Endothelial cell of umbilical vein (primary cell): ENCODE data around the gene COQ8A. TPM values are rescaled to one million over a fixed set of nuclear protein-coding genes. Genes with fewer than 3 reads are reported as not detected.

Experiments used
- BruUV-seq: library from RNA; stranded (reverse); fragments of 400-500 nt; replicated peaks from 2 replicates; lab custom pipeline; 2021; lab: Mats Ljungman, UMichigan
- CTCF ChIA-PET: fragments of 300-600, 350-600 bp; sonication (Branson Sonifier 250); formaldehyde crosslinking; loops from one replicate; lab custom pipeline; 2021; ENCODE audit warnings: antibody characterized with exemption, inconsistent platforms; lab: Charles Lee
- POLR2A ChIA-PET: fragments of 300-600, 350-600 bp; sonication (Branson Sonifier 250); formaldehyde crosslinking; loops from one replicate; lab custom pipeline; 2021; ENCODE audit warnings: antibody characterized with exemption, inconsistent platforms; lab: Charles Lee
- DNase-seq: peaks from one replicate; pipeline ENCODE4 v3.0.0-alpha.2; 2011; ENCODE audit warnings: low read depth, low spot score
- FAIRE-seq: peaks from 2 replicates; lab custom pipeline; 2011; peaks lifted over from hg19 to GRCh38; lab: Jason Lieb, UNC
- H2AFZ ChIP-seq: 2 replicates; pipeline ENCODE4 v1.6.0; 2012; ENCODE audit warnings: low read depth, low read length, control low read depth, inconsistent platforms
- H3K27ac ChIP-seq: 2 replicates; pipeline ENCODE4 v1.5.1; 2011; ENCODE audit warnings: low read depth, mild to moderate bottlenecking, control low read depth, low read length, moderate library complexity; ENCODE audit not compliant: insufficient read depth
- H3K27me3 ChIP-seq, 2 experiments: 2 replicates each; pipeline versions ENCODE4 v1.6.0 to v1.6.1; 2011; ENCODE audit warnings: low read length in 2 of 2, mixed read lengths in 1 of 2; ENCODE audit not compliant: control insufficient read depth in 2 of 2, insufficient read depth in 2 of 2
- H3K36me3 ChIP-seq, 2 experiments: 2 replicates in 1 of 2; 3 replicates in 1 of 2; pipeline ENCODE4 v1.5.1; 2011; ENCODE audit warnings: low read length in 2 of 2, mild to moderate bottlenecking in 1 of 2, moderate library complexity in 1 of 2; ENCODE audit not compliant: control insufficient read depth in 2 of 2, insufficient read depth in 2 of 2; ENCODE audit errors: extremely low read depth in 1 of 2
- H3K4me1 ChIP-seq: 3 replicates; pipeline ENCODE4 v1.5.1; 2011; ENCODE audit warnings: mild to moderate bottlenecking, low read length; ENCODE audit not compliant: control insufficient read depth, insufficient read depth; ENCODE audit errors: extremely low read depth
- H3K4me2 ChIP-seq: 2 replicates; pipeline ENCODE4 v1.6.1; 2011; ENCODE audit warnings: low read length, control low read depth, mixed read lengths; ENCODE audit not compliant: insufficient read depth
- H3K4me3 ChIP-seq, 3 experiments: fragments of 200-600 bp in 1 of 3; sonication (generic), shearing (Covaris generic) in 1 of 3; replicated peaks in 1 of 3; 2 replicates each; pipeline ENCODE4 v1.5.1; 2011 to 2016; ENCODE audit warnings: control low read depth in 3 of 3, low read length in 3 of 3, mild to moderate bottlenecking in 2 of 3, inconsistent platforms in 1 of 3, low read depth in 1 of 3, moderate library complexity in 1 of 3; ENCODE audit not compliant: insufficient read depth in 1 of 3
- H3K79me2 ChIP-seq: 2 replicates; pipeline ENCODE4 v1.6.0; 2012; ENCODE audit warnings: low read length, inconsistent platforms; ENCODE audit not compliant: control insufficient read depth, insufficient read depth
- H3K9ac ChIP-seq: replicated peaks from 2 replicates; pipeline ENCODE3; 2011; ENCODE audit warnings: low read length, control low read depth; ENCODE audit not compliant: insufficient read depth; ENCODE audit errors: extremely low read depth
- H3K9me1 ChIP-seq: replicated peaks from 3 replicates; pipeline ENCODE4 v1.6.0; 2011; ENCODE audit warnings: mild to moderate bottlenecking, low read length; ENCODE audit not compliant: control insufficient read depth, insufficient read depth; ENCODE audit errors: extremely low read depth
- H3K9me3 ChIP-seq: replicated peaks from 2 replicates; pipeline ENCODE4 v1.5.1; 2012; ENCODE audit warnings: low read length, inconsistent platforms; ENCODE audit not compliant: control insufficient read depth, insufficient read depth
- H4K20me1 ChIP-seq: replicated peaks from 2 replicates; pipeline ENCODE3; 2011; ENCODE audit warnings: mild to moderate bottlenecking, low read length; ENCODE audit not compliant: control insufficient read depth, insufficient read depth; ENCODE audit errors: extremely low read depth
- EZH2 ChIP-seq: IDR thresholded peaks from 2 replicates; pipeline ENCODE4 v1.6.1; 2012; ENCODE audit warnings: borderline replicate concordance, low read depth, mild to moderate bottlenecking, moderate library complexity, low read length, inconsistent platforms; ENCODE audit not compliant: severe bottlenecking
- FOS ChIP-seq: IDR thresholded peaks from 2 replicates; pipeline ENCODE4 v1.6.1; 2011; ENCODE audit warnings: mild to moderate bottlenecking, low read length, moderate library complexity, borderline replicate concordance; ENCODE audit not compliant: insufficient read depth
- GATA2 ChIP-seq: IDR thresholded peaks from 2 replicates; pipeline ENCODE4 v1.7.0; 2011; ENCODE audit warnings: low read depth, mild to moderate bottlenecking, moderate library complexity, mixed read lengths, low read length; ENCODE audit not compliant: insufficient read length, insufficient read depth
- JUN ChIP-seq: IDR thresholded peaks from 2 replicates; pipeline ENCODE4 v1.6.1; 2011; ENCODE audit warnings: borderline replicate concordance, low read depth; ENCODE audit not compliant: insufficient read length, insufficient read depth
- MYC ChIP-seq: IDR thresholded peaks from one replicate; pipeline ENCODE4 v1.6.1; 2011; ENCODE audit warnings: mild to moderate bottlenecking, low read depth, low read length
- POLR2A ChIP-seq: IDR thresholded peaks from 2 replicates; pipeline ENCODE4 v1.6.1; 2012; ENCODE audit warnings: low read depth, mild to moderate bottlenecking, control low read depth, low read length
- POLR2AphosphoS5 ChIP-seq: IDR thresholded peaks from 2 replicates; pipeline ENCODE4 v1.6.1; 2012; ENCODE audit warnings: low read depth, mild to moderate bottlenecking, control low read depth, low read length, moderate library complexity; ENCODE audit not compliant: insufficient read depth
- dilution Hi-C: fragments of 300-500 bp; cut with MboI; formaldehyde crosslinking; loops from one replicate; pipeline ENCODE4 v1.15.0; 2019; ENCODE audit warnings: low sequenced_read_pairs; ENCODE audit not compliant: extremely low pct_ligation_motif_present
- intact Hi-C: fragments of 100-400 bp; cut with micrococcal nuclease; formaldehyde crosslinking; loops from one replicate; pipeline ENCODE4 v1.10.0; 2022
- polyA plus RNA-seq, 4 experiments: library from polyadenylated mRNA; depleted of rRNA in 3 of 4; stranded (reverse) in 3 of 4; unstranded in 1 of 4; fragments of >200 nt; gene quantifications; 2 replicates each; pipeline versions ENCODE4 v1.2.1 to v1.2.3, GENCODE V29; 2011 to 2012; ENCODE audit warnings: missing spikeins in 1 of 4
- total RNA-seq: library from RNA; stranded (reverse); gene quantifications from 2 replicates; pipeline ENCODE4 v1.2.3, GENCODE V29; 2021
- TF ChIP-seq, protein P1 (sequence below), 2 donors: IDR thresholded peaks; 1 replicate in 1 of 2; 2 replicates in 1 of 2; pipeline ENCODE4 v1.5.1; 2011; ENCODE audit warnings: low read length in 2 of 2, mild to moderate bottlenecking in 2 of 2, moderate library complexity in 2 of 2, control low read depth in 1 of 2, inconsistent platforms in 1 of 2, low read depth in 1 of 2; ENCODE audit not compliant: insufficient read depth in 1 of 2; ENCODE audit errors: extremely low read depth in 1 of 2
- TF ChIP-seq, protein P2 (sequence below): IDR thresholded peaks from 2 replicates; pipeline ENCODE4 v1.6.1; 2011; ENCODE audit not compliant: insufficient read depth, insufficient read length

COQ8A gene
- total and polyA plus RNA-seq, 2 donors (not counting 3 experiments of a cell fraction or from before 2014, with no cell fraction given): 6.8 to 9.4 TPM

DNA sequence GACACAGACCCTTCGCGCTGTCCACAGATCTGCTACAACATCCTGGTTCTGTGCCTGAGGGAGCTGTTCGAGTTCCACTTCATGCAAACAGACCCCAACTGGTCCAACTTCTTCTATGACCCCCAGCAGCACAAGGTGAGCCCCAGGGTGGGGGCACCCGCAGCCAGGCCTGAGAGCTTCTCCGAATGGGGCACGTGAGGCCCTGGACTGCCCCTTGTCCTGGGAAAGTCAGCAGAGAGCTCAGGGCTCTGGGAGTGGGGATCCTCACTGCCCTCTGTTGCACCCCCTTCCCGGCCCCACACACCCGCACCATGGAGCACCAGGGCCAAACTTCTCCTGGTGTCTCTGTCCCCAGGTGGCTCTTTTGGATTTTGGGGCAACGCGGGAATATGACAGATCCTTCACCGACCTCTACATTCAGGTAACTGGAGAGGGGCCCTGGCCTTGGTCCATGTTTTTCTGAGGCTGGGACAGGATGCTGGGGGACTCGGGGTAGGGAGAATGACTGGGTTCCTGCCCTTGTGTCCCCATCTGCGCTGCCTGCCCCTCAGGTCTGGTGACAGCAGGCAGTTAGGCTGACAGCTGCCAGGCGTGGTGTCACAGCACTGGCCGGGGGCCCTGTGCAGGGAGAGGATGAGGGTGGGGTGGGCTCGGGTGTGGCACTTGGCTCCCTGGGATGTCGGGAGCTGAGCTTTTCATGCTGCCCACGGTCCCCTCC lies 44.6 kb downstream of the COQ8A start:
- H3K9me1 ChIP-seq: no peaks in the 10 kb centered on the region
- no peak overlapping the region for H3K4me2 ChIP-seq
- no peaks in the 10 kb centered on the region for H3K9me3 ChIP-seq
- CTCF ChIA-PET: no interaction called here
- H2AFZ ChIP-seq: no peak overlapping the region
- FAIRE-seq: no peak
- no peak overlapping the region for H3K27ac ChIP-seq
- no TSS peak for BruUV-seq
- H3K4me1 ChIP-seq: peaks cover 6% of the 10 kb centered on the region
- H3K4me3 ChIP-seq: no peak overlapping the region
- dilution Hi-C loops: no loop called here
- no peak for TF ChIP-seq JUN
- TF ChIP-seq MYC: no peak
- TF ChIP-seq POLR2A: no peak
- TF ChIP-seq, protein P1, sequence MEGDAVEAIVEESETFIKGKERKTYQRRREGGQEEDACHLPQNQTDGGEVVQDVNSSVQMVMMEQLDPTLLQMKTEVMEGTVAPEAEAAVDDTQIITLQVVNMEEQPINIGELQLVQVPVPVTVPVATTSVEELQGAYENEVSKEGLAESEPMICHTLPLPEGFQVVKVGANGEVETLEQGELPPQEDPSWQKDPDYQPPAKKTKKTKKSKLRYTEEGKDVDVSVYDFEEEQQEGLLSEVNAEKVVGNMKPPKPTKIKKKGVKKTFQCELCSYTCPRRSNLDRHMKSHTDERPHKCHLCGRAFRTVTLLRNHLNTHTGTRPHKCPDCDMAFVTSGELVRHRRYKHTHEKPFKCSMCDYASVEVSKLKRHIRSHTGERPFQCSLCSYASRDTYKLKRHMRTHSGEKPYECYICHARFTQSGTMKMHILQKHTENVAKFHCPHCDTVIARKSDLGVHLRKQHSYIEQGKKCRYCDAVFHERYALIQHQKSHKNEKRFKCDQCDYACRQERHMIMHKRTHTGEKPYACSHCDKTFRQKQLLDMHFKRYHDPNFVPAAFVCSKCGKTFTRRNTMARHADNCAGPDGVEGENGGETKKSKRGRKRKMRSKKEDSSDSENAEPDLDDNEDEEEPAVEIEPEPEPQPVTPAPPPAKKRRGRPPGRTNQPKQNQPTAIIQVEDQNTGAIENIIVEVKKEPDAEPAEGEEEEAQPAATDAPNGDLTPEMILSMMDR (IDR thresholded peaks at IDR 0.05; ENCODE audit: extremely low read depth in 1 of 2, insufficient read depth in 1 of 2, low read depth in 1 of 2, low read length in 2 of 2): no peak
- no peak for TF ChIP-seq FOS
- TF ChIP-seq GATA2: no peak
- TF ChIP-seq, protein P2, sequence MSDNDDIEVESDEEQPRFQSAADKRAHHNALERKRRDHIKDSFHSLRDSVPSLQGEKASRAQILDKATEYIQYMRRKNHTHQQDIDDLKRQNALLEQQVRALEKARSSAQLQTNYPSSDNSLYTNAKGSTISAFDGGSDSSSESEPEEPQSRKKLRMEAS: no peak
- no peak for TF ChIP-seq POLR2AphosphoS5
- TF ChIP-seq EZH2: no peak
- no peak for DNase-seq
- H3K79me2 ChIP-seq: no peaks in the 10 kb centered on the region
- intact Hi-C loops: loop anchor here (5.0 kb wide), 3 partner anchors 47 to 453 kb away; no protein-coding TSS in a partner anchor
- no peak overlapping the region for H3K9ac ChIP-seq
- H4K20me1 ChIP-seq: no peaks in the 10 kb centered on the region
- POLR2A ChIA-PET: no interaction called here
- no peaks in the 10 kb centered on the region for H3K27me3 ChIP-seq
- peaks cover 3 to 11% of the 10 kb centered on the region in 2 experiments for H3K36me3 ChIP-seq
